ENCODE data around the gene LHFPL6.

- TF ChIP-seq NFIC (IDR thresholded peaks at IDR 0.05), result no peak
- no peak for TF ChIP-seq REST (IDR thresholded peaks at IDR 0.05; ENCODE audit: low read depth)
- TF ChIP-seq TAF1 (IDR thresholded peaks at IDR 0.05; ENCODE audit: low read depth), result no peak
- no peak for TF ChIP-seq RAD21 (IDR thresholded peaks at IDR 0.05; ENCODE audit: low read depth)
- TF ChIP-seq FOXM1 (IDR thresholded peaks at IDR 0.05; ENCODE audit: borderline replicate concordance, low read depth), result no peak
- no peak for TF ChIP-seq CEBPB (IDR thresholded peaks at IDR 0.05)
- no peak for TF ChIP-seq EP300 (IDR thresholded peaks at IDR 0.05; ENCODE audit: borderline replicate concordance)
- TF ChIP-seq MAX (IDR thresholded peaks at IDR 0.05), result no peak
- no peak for TF ChIP-seq USF1 (IDR thresholded peaks at IDR 0.05)
- TF ChIP-seq CREB1 (IDR thresholded peaks at IDR 0.05; ENCODE audit: low read depth), result no peak
- no peak for TF ChIP-seq EGR1 (IDR thresholded peaks at IDR 0.05)
- TF ChIP-seq ZBTB7A (IDR thresholded peaks at IDR 0.05; ENCODE audit: low read depth), result no peak
- TF ChIP-seq TEAD4 (IDR thresholded peaks at IDR 0.05), result no peak
- TF ChIP-seq TCF12 (IDR thresholded peaks at IDR 0.05; ENCODE audit: low read depth), result no peak
These were observed 69.3 kb downstream of the LHFPL6 start for GRCh38 chr13:39533651-39534150.
